Effector memory CD8-positive, alpha-beta T cell (primary cell): Measurements from ENCODE around the gene CHRNB4.

Experiments
- ATAC-seq: fragments of 150-1000 bp; cut with Tn5 transposase; replicated peaks from 2 replicates; pipeline ENCODE4 v1.10.0; 2021; ENCODE audit warnings: mild to moderate bottlenecking, moderate library complexity
- DNase-seq, 3 experiments: peaks; one replicate each; pipeline ENCODE4 v3.0.0; 2021
- H3K27ac Mint-ChIP-seq, 2 donors: one replicate each; pipeline ENCODE4 v1.8.0; 2022; ENCODE audit warnings: mild to moderate bottlenecking in 2 of 2, mixed read lengths in 2 of 2, moderate library complexity in 2 of 2
- H3K27me3 Mint-ChIP-seq, 2 donors: one replicate each; pipeline ENCODE4 v1.8.0; 2022; ENCODE audit warnings: mixed read lengths in 2 of 2
- H3K36me3 Mint-ChIP-seq: one replicate; pipeline ENCODE4 v1.8.0; 2022; ENCODE audit warnings: mild to moderate bottlenecking, moderate library complexity, mixed read lengths; ENCODE audit not compliant: insufficient read depth
- H3K4me1 Mint-ChIP-seq, 2 donors: one replicate each; pipeline ENCODE4 v1.8.0; 2022; ENCODE audit warnings: low read depth in 2 of 2, mixed read lengths in 2 of 2
- H3K4me3 Mint-ChIP-seq, 2 donors: one replicate each; pipeline ENCODE4 v1.8.0; 2022; ENCODE audit warnings: mild to moderate bottlenecking in 2 of 2, mixed read lengths in 2 of 2, moderate library complexity in 2 of 2
- H3K9me3 Mint-ChIP-seq, 2 donors: one replicate each; pipeline ENCODE4 v1.8.0; 2022; ENCODE audit warnings: mixed read lengths in 2 of 2

CHRNB4 gene

DNA sequence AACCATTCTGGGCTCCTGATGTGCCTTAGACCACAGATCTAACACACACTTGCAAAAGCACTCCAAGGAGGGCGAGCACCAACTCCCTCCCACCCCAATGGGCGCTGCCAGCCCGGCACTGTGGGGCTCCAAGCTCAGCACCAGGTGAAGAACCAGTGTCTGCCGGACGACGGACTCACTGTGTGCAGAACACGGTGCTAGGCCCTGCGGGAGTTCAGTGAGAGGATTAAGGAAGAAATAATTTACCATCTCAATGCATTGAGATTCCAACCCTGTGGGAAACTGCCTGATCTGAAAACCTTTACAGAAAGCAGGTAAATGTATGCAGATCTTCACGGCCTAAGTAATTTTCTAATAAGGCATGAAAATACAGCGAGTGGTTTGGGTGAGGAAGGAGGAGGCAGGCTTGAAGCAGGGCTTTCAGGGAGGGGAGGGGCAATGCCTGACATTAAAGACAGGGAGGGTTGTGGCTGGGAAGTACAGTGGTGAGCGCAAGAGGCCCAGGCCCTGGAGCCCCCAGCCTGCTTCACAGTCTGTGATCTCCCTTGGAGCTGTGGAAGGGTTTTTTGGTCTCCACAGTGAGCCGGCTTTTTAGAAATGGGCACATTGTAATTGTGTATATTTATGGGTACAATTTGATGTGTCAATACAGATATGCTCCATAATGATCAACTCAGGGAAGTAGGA is 35.6 kb upstream of the CHRNB4 start:
- Mint-ChIP-seq H3K4me3 (no peak overlapping the region), H3K9me3 (no peaks in the 10 kb centered on the region), H3K27me3 (peaks cover 0 to 7% of the 10 kb centered on the region in 2 donors), H3K36me3 (no peaks in the 10 kb centered on the region), H3K27ac (no peak overlapping the region), H3K4me1 (no peaks in the 10 kb centered on the region)
- DNase-seq (no peak), ATAC-seq (no peak)

DNA sequence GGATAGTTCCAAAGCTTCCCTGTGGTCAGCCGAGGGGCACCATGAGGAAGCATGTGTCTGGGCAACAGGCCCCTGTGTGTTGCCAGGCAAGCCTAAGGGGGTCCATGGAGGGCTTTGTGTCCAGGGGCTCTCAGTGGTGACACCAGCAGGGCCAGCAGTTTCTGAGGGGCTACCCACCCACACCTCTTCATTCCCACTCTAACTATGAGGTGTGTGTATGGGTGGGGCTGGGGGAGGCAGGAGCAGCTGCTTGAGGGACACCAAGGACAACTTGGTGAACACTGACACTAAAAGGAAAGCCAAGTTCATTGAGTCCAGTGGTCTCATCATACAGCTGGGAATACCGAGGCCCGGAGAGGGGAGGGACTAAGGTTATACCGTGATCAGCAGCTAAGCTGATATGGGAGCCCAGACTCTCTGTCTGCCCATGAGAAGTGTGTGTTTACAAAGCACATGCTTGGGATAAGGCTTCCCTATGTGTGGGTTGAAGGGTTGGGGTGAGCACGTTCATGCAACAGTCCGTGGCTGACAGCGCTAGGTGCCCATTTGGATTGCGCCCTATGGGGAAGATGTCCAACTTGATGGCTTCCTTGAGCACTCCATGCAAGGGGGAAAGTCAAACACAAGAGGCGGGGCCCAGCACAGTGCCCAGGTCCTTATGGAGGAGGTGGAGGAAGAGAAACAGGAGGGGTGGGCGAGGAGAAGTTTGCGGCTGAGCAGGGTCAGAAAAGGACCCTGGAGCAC is 34.8 kb upstream of the CHRNB4 start:
- no peak overlapping the region for H3K4me3 Mint-ChIP-seq
- no peaks in the 10 kb centered on the region for H3K9me3 Mint-ChIP-seq
- no peaks in the 10 kb centered on the region for H3K4me1 Mint-ChIP-seq
- DNase-seq (no peak), ATAC-seq (no peak)
- no peaks in the 10 kb centered on the region for H3K36me3 Mint-ChIP-seq
- no peaks in the 10 kb centered on the region for H3K27me3 Mint-ChIP-seq
- no peak overlapping the region for H3K27ac Mint-ChIP-seq

DNA sequence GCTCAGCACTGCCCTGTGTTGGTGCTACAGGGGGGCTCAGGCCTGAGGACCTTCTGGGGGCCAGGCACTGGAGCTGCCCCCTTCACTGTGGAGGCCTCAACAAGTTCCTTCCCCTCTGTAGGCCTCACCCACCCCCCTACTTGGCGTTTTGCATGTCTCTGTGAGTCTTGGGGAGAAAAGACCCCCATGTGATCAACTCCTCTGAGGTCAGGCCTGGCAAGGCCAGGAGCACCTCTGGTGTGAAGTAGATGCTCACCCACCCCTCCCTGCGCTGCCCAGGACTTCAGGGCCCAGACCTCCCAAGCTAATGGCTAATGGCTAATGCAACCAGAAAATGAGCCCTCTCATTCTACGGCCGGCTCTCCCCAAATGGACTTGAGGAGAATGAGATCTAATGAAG is 34.2 kb upstream of the CHRNB4 start:
- no peaks in the 10 kb centered on the region for H3K36me3 Mint-ChIP-seq
- H3K9me3 Mint-ChIP-seq = no peaks in the 10 kb centered on the region
- no peaks in the 10 kb centered on the region for H3K27me3 Mint-ChIP-seq
- DNase-seq (no peak), ATAC-seq (no peak)
- no peak overlapping the region for H3K27ac Mint-ChIP-seq
- H3K4me3 Mint-ChIP-seq = no peak overlapping the region
- no peaks in the 10 kb centered on the region for H3K4me1 Mint-ChIP-seq

DNA sequence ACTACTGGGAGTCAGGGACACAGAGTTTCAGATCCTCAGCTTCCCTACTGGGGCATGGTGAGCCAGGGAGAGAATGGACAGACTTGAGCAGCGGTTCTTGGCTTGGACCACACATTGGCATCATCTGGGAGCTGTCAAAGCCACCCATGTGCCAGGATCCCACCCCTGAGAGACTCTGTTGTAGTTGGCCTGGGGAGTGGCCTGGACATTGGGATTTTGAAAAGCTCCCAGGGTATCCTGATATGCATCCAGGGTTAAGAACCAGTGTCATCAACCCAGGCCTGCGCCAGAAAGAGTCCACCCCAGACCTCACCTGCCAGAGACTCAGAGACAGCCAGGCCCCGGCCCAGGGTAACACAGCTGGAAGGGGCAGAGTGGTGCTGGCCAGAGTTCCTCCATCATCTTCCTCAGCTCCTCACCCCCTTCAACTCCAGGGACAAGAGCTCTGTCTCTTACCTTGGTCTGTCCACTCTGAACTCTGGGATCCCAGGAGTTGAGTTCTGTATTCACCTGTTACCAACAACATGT is 33.0 kb upstream of the CHRNB4 start:
- H3K27ac Mint-ChIP-seq = no peak overlapping the region
- H3K27me3 Mint-ChIP-seq = peaks cover 1 to 3% of the 10 kb centered on the region in 2 donors
- no peaks in the 10 kb centered on the region for H3K4me1 Mint-ChIP-seq
- H3K36me3 Mint-ChIP-seq = no peaks in the 10 kb centered on the region
- ATAC-seq (no peak), DNase-seq (no peak)
- no peaks in the 10 kb centered on the region for H3K9me3 Mint-ChIP-seq
- H3K4me3 Mint-ChIP-seq = no peak overlapping the region

DNA sequence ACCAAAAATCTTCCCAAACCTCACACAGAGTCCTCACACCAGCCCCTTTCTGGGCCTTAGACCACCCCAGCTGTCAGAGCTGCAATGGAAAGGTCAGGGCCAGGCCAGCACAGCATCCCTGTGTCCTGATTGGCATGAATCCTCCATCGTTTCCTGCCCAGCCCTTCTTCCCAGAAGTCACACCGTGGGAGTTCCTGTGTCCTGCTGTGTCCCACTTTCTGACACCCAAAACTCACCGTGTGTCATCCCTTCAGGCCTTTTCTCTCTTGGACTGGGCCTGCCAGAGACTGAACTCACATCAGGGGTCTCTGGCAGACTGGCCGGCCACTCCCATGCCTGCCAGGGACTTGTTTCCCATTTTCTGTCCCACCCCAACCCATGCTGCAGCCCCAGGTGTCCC is 32.5 kb upstream of the CHRNB4 start:
- DNase-seq = no peak
- Mint-ChIP-seq H3K27ac (no peak overlapping the region), H3K36me3 (no peaks in the 10 kb centered on the region), H3K4me1 (no peaks in the 10 kb centered on the region), H3K9me3 (no peaks in the 10 kb centered on the region), H3K27me3 (peaks cover 6 to 8% of the 10 kb centered on the region in 2 donors), H3K4me3 (no peak overlapping the region)
- ATAC-seq = no peak

DNA sequence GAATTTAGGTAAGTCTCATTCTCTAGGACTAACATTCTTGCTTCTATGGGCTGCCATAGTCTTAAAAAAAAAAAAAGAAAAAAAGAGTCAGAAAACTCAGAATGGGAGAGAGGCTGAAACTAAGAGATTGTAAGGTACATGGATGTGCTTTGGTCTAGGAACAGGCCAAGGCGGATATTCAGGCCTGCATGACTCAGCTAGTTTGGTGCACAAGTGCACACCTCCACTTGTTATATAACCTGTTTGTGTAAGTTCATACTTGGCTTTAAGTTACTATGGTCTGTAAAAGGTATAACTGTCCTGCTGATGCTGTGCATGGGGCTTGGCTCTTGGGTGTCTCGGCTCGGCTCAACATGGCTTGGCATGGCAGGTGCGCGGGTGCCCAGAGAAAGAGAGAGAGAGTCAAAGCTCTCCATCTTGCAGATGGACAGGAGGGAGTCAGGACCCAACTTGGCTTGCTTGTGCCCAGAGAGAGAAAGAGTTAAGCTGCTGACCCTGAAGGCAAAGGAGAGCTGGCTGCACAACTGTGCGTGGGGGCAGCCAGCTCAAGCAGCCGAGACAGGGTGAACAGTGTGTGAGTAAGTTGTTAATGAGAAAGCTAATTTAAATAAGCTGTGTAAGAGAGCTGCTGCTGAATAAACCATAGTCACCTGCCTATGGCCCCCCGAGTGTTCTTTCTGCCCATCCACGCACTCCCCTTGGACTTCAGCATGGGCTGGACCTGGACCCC is 31.4 kb upstream of the CHRNB4 start:
- Mint-ChIP-seq H3K27me3 (peaks cover 17 to 18% of the 10 kb centered on the region in 2 donors), H3K9me3 (no peaks in the 10 kb centered on the region), H3K4me1 (no peaks in the 10 kb centered on the region), H3K4me3 (no peak overlapping the region), H3K27ac (no peak overlapping the region), H3K36me3 (no peaks in the 10 kb centered on the region)
- no peak for ATAC-seq
- no peak for DNase-seq

DNA sequence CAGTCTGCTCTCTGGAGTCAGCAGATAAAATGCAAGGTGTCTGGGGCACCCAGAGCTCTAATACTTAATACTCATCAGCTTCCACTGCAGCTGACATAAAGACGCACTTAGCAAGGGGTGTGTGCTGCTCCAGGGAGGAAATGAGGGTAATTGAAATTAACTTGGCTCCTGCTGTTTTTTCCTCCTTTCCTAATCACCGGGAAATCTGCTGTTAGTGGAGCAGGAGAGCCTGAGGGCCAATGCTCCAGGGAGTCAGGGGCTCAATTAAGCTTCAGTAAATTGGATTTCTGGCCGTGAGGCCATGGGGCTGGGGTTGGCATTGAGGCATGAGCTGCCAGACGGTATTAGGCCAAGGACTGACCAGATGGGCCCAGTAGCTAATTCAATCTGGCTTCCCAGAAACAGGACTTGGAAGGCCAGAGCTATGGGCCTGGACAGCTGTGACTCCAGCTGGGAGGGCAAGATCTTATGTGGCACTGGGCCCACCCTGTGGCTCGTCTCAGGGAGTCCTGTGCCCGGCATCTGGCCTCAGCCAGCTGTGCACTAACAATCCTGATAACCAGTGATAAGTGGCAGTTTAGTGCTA is 30.7 kb upstream of the CHRNB4 start:
- Mint-ChIP-seq H3K36me3 (no peaks in the 10 kb centered on the region), H3K27ac (no peak overlapping the region), H3K27me3 (peaks cover 20 to 26% of the 10 kb centered on the region in 2 donors), H3K4me3 (no peak overlapping the region), H3K9me3 (no peaks in the 10 kb centered on the region), H3K4me1 (no peaks in the 10 kb centered on the region)
- ATAC-seq (no peak), DNase-seq (no peak)

DNA sequence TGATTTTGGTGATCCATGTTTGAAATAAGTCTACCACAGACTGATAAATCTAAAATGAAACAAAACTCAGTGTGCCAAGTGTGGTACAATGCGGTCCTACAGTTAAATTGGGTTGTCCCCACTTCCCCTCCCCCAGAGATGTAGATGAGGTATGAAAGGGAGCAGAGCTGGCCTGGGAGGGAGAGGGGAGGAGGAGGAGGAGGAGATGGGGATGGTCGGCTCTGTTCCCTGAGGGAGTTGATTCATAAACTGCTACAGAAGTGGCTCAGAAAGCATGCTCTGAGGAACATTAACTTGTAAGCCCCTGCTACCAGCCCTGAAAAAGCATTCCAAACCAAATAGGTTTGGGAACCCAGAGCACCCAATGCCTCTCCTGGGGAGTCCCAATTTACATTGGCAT is 28.0 kb upstream of the CHRNB4 start:
- Mint-ChIP-seq H3K27ac (no peak overlapping the region), H3K9me3 (no peaks in the 10 kb centered on the region), H3K27me3 (peaks cover 26 to 31% of the 10 kb centered on the region in 2 donors), H3K36me3 (no peaks in the 10 kb centered on the region), H3K4me3 (no peak overlapping the region), H3K4me1 (no peaks in the 10 kb centered on the region)
- DNase-seq = no peak
- no peak for ATAC-seq

DNA sequence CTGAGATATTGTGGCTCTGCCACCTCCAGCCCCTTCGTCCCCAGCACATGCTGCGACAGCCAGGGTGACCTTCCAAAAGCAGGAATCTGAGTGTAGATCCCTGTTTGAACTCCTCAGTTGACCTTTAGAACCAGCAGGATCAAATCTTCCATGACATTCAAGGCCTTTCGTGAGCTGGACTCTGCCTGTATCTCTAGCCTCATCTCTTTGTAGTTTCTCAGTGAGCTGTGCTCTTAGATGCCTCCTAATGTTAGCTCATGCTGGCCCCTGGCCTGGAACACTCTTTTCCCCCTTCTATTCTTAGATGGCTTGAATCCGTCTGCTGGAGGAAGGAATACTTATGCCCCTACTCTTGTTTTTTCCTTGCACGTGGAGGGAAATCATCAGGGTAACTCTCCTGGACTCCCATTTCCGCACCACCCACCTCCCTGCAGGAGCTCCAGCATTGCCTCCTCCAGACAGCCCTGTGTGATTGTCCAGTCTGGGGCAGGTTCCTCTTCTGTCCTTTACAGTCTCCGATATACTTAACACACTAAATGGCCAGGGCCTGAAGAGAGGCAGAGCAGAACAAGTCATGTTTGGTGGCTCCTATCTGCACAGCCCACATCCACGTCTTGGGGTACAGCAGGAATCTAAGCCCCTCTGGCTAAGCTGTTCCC is 26.7 kb upstream of the CHRNB4 start:
- Mint-ChIP-seq H3K27me3 (peaks cover 26 to 31% of the 10 kb centered on the region in 2 donors), H3K36me3 (no peaks in the 10 kb centered on the region), H3K4me1 (no peaks in the 10 kb centered on the region), H3K4me3 (no peak overlapping the region), H3K27ac (no peak overlapping the region), H3K9me3 (no peaks in the 10 kb centered on the region)
- DNase-seq (no peak), ATAC-seq (no peak)

DNA sequence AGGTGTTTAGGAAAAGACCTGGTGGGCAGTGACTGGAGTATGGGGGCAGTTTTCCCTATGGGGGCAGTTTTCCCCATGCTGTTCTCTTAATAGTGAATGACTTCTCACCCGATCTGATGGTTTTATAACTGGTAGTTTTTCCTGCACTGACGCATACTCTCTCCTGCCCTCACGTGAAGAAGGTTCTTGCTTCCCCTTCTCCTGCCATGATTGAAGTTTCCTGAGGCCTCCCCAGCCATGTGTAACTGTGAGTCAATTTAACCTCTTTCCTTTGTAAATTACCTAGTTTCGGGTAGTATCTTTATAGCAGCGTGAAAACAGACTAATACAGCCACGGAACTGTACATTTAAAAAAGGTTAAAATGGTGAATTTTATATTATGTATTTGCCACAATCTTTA is 25.0 kb upstream of the CHRNB4 start:
- peaks cover 26 to 31% of the 10 kb centered on the region in 2 donors for H3K27me3 Mint-ChIP-seq
- no peak for ATAC-seq
- no peak for DNase-seq
- H3K27ac Mint-ChIP-seq = no peak overlapping the region
- no peaks in the 10 kb centered on the region for H3K9me3 Mint-ChIP-seq
- no peaks in the 10 kb centered on the region for H3K36me3 Mint-ChIP-seq
- H3K4me3 Mint-ChIP-seq = no peak overlapping the region
- no peaks in the 10 kb centered on the region for H3K4me1 Mint-ChIP-seq

DNA sequence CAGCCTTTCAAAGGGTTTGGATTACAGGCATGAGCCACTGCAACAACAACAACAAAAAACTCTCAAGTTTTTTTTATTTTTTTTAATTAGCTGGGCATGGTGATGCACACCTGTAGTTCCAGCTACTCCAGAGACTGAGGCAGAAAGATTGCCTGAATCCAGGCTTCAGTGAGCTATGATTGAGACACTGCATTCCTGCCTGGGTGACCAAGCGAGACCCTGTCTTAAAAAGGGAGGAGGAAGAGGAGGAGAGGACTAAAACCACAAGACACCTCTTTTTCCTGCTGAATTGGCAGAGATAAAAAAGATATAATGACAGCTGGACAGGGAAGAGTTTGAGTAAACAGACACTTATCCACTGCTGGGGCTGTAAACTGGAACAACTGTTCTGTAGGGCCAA is 22.7 kb upstream of the CHRNB4 start:
- Mint-ChIP-seq H3K27ac (no peak overlapping the region), H3K9me3 (no peaks in the 10 kb centered on the region), H3K36me3 (no peaks in the 10 kb centered on the region), H3K4me1 (no peaks in the 10 kb centered on the region), H3K27me3 (peaks cover 33 to 38% of the 10 kb centered on the region in 2 donors), H3K4me3 (no peak overlapping the region)
- ATAC-seq = no peak
- DNase-seq = no peak

DNA sequence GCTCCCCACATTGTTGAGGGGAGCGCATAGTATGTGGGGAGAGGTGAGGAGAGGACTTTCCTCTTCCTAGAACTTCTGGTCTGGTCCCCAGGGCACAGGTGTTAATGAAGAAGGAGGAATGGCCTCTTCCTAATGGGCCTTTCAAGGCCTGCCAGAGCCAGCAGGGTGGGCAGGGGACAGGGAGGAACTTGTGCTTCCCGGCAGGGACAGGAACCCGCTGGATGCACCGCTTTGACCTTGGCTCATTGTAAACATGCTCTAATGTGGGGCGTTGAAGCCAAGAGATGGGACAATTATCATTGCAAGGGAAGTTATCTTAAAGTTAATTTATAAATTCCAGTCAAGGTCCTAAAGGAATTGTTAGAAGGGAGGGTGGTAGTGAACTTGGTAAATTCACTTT is 21.0 kb upstream of the CHRNB4 start:
- H3K4me1 Mint-ChIP-seq = no peaks in the 10 kb centered on the region
- no peak overlapping the region for H3K4me3 Mint-ChIP-seq
- no peak for ATAC-seq
- no peaks in the 10 kb centered on the region for H3K36me3 Mint-ChIP-seq
- H3K27ac Mint-ChIP-seq = no peak overlapping the region
- H3K27me3 Mint-ChIP-seq = peaks cover 19 to 22% of the 10 kb centered on the region in 2 donors
- no peak for DNase-seq
- no peaks in the 10 kb centered on the region for H3K9me3 Mint-ChIP-seq

DNA sequence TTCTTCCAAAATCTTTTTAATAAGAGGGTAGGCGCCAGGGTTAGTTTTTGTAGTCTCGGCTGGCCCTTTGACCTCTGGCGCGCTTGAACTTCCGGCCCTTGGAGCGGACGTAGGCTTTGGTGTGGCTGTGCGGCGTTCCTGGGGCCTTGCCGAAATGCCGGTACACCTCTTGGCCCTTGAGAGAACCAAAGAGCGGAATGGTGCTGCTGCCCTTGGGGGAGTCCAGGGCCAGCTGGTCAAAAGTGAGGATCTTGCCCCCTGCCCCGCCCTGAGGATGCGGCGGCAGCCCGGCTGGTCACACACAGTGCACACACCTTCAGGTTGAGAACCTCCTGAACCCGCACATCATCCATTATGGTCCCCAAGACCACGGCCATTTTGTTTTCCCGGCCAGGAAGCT is 20.0 kb upstream of the CHRNB4 start:
- Mint-ChIP-seq H3K27me3 (peaks cover 13% of the 10 kb centered on the region in 2 donors), H3K4me1 (no peaks in the 10 kb centered on the region), H3K27ac (no peak overlapping the region), H3K9me3 (no peaks in the 10 kb centered on the region), H3K4me3 (no peak overlapping the region), H3K36me3 (no peaks in the 10 kb centered on the region)
- no peak for DNase-seq
- no peak for ATAC-seq
